NCI-H187 treated with DMSO at 0.1 percent for 48 hours (cell line): ENCODE results near the gene PKD2.

Experiments
- DNase-seq: peaks from one replicate; lab custom pipeline; 2025; lab: John Stamatoyannopoulos, UW

PKD2 gene

DNA sequence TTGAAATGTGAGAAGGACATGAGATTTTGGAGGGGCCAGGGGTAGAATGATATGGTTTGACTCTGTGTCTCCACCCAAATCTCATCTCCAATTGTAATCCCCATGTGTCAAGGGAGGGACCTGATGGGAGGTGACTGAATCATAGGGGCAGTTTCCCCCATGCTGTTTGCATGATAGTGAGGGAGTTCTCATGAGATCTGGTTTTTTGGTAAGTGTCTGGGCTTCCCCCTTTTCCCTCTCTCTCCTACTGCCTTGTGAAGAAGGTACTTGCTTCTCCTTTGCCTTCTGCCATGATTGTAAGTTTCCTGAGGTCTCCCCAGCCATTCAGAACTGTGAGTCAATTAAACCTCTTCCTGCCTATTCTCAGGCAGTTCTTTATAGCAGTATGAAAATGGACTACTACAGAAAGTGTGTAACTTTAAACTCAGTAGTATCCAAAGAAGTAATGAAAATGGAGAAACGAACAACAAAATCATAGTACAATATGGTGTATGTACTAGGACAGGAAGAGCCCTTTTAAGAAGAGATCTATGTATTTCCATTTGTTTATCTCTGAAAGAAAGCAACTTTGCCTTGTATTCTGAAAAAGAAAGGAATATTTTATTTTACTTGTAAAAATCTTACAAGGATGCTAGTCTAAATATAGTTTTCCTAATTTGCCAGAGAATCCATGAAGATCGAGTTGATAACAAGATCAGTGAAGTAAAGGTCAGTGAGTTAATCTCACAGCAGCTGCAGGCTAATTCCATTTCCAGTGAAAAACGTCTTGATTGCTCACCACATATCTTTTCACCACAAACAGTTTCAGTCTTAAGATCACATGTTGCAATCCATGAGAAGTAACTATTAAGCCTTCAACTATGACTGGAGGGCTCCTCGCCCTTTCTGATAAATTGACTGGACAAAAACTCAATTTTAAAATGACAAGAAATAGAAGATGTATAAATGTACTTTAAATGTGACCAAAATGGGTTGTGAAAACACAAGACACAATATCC is 20.5 kb downstream of the PKD2 start:
- DNase-seq, result no peak

DNA sequence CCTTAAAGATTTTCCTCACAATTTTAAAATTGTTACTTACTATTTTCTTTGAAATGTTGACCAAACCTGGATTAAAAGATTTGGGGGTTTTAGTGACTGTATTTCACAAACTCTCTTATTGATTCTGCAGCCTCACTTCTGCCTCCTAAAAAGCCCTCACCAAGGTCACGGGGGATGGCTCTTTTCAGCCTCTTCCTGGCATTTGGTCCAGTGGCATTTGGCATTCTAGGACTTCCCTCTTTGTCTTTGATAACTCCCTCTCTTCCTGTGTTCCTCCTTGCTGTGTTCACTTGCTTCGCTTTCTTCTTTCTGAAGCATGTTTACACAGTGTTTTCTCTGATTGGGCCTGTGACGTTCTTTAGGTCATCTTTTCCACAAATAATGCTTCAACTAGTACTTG is 21.5 kb downstream of the PKD2 start:
- no peak for DNase-seq

DNA sequence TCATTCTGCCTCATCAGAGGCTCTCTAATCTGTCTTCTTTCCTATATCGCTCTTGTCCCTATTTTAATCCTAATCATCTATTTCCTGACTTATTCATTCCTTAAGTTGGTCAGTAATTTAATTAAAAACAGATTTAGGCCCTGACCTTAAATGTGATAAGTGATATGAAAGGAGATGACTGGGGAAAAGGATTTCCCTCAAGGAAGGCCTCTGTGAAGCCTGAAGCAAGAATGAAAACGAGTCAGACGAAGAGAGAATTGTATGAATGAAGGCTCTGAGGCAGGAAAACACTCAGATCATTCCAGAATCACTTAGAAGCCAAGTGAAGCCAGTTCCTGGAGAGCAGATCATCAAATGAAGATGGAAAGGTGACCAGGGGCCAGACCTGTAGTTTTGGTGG is 22.1 kb downstream of the PKD2 start:
- no peak for DNase-seq

DNA sequence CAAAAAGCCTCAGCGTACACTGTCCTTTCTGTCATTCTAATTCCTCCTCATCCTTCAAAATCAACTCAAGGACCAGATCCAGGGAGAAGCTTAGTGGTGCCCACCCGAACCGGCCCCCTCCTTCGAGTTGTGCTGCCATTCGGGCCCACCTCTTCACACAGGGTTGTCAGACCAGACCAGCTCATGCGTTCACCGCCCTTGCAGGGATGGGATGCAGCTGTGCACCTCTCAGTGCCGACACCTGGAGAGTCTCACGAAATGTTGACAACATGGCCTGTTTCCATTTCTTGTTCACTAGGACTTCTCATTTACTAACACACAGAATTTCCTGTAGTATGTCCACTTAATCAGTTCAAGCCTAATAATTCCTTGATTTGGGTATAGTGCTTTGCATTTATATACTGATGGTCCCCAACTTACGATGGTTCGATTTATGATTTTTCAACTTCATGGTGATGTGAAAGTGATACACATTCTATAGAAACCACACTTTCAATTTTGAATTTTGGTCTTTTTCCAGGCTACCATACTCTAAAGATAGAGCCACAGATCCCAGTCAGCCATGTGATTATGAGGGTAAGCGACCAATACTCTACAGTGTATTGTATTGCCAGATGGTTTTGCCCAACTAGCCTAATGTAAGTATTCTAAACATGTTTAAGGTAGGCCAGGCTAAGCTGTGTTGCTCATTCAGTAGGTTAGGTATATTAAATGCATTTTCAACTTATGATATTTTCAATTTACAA is 23.3 kb downstream of the PKD2 start:
- DNase-seq, result no peak

DNA sequence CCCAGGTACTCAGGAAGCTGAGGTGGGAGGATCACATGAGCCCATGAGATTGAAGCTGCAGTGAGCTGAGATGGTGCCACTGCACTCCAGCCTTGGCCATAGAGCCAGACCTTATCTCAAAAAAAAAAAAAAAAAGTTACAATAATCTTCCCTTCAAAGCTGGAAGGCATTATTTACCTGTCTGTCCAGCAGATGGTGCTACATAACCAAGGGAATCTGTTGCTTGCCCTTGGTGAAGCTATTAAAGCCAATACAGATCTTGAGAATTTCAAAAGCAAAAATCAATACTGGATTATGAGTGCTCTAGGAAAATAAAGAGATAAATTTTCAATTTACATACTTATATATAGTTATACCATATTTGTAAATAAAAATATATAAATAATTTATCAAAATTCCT is 25.9 kb downstream of the PKD2 start:
- no peak for DNase-seq

DNA sequence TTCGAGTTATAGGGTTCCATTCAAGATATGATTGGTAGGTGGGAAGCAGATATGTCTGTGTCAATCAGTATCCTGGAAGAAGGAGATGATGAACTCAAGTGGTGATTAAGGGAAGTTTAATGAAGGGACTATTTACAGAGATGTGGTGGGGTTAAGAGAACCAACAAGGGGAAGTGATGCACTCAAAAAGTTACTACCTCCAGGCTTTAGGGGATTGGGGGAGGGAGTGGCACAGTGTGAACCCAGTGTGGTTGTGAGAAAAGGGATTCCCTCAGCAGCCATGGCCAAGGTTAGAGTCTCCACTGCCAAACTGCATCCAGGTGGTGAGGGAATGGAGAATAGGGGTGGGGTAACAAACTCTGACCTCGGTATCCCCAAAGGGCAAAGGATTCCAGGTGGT is 27.9 kb downstream of the PKD2 start:
- DNase-seq, result no peak

DNA sequence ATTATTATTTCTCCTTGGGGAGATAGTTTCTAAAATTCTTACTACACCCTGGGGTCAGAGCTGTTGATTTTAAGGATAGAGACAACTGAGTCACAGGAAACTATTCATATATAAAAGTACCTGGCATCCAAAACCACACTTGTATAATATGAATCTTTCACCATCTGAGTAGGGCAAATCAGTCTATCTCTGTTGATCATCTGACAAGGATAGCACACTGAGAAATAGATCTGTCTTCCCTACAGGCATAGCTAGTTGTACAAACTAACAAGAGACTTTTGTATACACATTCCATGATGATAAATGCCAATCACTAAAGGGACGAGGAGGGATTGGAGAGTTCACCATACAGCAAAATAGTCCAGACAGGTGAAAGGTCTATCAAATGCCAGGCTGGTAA is 30.0 kb downstream of the PKD2 start:
- DNase-seq, result no peak

DNA sequence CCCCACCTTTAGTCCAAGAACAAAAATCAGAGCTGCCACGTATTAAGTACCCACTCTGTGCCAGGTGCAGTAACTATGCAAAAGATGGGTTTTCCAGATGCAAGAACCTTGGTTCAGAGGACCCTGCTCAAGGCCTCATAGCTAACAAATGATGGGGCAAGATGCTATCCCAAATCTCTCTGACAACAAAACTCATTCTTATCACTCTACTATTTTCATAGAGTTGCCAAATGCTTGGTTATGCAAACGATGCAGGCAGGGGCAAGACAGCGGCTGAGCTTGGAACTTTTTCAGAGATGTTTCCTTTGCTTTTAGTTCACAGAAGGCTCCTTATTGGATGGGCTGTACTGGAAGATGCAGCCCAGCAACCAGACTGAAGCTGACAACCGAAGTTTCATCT is 30.5 kb downstream of the PKD2 start:
- no peak for DNase-seq

DNA sequence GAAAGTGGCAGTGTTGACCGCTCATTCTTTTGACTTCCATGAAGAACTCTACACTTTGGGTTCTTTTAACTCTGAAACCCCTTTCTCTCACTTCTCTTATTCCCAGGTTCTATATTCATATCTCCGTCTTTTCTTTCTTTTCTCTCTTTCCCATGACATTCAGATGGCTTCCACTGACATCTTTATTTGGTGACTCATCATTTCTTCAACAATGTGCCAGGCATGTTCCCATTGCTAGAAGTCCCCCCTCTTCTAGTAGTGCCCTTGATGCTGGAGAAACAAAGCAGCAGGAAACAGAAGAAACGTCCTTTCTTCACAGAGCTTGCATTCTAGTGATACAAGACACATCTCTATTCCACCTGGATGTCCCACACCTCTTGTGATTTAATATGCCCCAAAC is 33.3 kb downstream of the PKD2 start:
- no peak for DNase-seq

DNA sequence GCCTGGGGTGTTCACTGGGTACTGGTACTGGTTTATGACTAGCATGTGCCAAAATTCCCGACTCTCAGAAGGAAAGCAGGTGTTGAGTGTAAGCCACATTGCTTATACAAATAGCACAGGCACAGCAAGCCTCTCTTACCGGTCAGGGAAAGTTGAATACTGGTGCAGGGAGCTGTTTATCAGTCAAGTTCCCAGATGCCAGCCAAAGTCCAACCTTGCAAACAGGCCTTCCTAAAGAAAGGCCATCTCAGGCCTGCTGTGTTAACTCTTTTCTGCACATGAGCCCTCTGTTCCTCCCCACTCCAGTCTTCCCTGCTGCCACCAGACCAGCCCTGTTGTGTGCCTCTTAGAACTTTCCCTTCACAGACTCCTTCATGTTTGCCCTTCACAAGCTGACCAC is 34.2 kb downstream of the PKD2 start:
- DNase-seq, result no peak

DNA sequence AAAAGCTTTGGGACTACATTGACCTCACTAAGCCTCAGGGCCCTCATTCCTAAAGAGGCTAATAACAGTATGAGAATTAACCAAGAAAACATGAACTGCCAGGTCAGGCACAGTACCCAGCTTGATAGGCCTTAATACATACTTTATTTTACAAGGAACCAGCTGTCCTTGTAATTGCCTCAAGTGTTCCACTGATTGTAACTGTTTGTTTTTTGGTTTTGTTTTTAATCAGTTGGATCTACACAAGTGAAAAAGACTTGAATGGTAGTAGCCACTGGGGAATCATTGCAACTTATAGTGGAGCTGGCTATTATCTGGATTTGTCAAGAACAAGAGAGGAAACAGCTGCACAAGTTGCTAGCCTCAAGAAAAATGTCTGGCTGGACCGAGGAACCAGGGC is 35.6 kb downstream of the PKD2 start:
- DNase-seq, result no peak

DNA sequence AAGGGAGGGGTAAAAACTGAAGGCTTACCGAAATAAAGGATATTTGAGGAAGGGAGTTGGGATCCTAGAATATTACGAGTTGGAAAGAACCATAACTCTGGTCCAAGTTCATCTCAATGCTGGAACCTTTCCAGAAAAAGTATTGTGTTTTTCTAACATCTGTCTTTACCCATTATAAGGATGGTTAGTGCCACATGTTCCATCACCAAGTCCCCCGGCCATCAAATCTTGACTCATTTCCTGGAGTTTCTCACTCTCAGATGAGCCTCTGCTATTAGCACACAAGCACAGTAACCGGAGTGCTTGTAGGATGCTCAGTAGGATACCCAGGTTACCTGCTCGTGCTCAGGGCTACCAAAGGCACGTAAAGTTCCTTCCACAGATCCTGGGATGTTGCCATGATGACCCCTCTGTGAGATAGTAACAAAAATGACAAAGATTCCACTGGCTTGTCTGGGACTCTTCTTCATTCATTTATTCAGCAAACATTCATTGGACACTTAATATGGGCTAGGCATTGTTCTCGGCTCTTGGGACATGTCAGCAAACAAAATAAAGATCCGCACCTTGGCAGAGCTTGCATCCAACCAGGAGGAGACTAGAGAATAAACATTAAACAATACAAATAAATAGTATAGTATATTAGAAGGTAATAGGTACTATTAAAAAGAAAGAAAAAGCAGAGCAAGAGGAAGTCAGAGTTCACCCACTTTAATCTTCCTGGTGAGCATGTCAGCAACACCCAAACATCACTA is 36.3 kb downstream of the PKD2 start:
- DNase-seq, result no peak

DNA sequence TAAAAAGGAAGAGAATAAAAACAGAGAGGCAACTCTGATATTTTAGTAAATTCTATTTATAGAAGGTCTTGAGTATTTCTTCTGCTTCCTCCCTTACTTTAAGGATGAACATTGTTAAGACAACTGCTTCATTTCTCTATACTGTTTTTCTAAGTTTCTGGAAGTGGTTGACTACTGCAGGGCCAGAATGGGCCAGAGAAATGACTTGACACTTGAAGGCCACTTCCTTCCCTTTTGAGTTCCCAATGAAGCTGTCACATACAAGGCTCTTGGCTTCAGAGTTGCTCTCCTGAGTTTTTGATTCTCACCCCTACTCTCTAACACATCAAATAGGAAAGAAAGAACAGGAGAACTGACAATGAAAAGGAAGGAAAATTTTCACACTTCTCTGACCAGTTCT is 37.6 kb downstream of the PKD2 start:
- DNase-seq, result no peak

DNA sequence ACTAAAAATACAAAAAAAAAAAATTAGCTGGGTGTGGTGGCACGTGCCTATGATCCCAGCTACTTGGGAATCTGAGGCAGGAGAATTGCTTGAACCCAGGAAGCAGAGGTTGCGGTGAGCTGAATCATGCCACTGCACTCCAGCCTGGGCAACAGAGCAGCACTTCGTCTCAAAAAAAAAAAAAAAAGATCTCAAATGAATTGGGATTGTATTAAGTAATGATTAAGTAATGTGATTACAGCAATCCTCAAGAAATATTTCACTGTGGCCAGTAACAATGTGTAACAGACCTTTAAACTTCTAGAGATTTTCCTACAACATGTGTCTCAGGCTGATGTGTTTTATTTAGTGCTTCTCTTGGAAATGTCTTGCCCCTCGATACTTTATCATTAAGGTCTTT is 46.8 kb downstream of the PKD2 start:
- DNase-seq, result no peak

DNA sequence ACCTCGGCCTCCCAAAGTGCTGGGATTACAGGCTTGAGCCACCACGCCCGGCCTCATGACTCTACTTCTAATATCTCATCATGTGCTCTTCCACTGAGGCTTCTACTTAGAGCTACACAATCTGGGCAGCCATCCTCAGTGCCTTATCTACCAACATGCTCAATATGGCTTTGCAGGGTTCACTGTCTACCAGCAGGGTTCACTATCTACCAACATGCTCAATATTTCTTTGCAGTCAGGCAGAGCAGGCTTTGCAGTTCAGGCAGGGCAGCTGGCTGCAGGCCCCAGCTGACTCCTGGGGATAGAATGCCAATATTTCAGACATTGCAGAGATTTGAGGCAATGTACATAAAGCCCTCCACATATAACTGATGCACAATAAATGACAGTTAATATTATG is 47.5 kb downstream of the PKD2 start:
- no peak for DNase-seq

DNA sequence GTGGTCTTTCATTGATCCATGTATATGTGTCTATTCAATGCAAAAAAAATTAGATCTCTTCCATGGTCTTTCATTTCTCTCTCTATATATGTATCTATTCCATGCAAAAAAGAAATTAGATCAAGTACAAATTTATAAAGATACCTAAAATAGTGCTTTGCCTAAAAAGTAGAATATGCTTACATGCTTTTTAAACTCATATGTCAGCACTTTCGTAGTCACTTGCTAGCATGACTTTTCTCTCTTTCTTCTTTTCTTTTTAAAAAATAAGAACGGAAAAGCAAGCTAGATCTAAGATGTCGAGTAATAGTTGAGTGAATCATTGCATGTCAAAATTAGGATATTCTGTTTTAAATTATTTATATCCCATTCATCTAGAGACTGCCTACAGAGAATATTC is 50.9 kb downstream of the PKD2 start:
- DNase-seq, result no peak

DNA sequence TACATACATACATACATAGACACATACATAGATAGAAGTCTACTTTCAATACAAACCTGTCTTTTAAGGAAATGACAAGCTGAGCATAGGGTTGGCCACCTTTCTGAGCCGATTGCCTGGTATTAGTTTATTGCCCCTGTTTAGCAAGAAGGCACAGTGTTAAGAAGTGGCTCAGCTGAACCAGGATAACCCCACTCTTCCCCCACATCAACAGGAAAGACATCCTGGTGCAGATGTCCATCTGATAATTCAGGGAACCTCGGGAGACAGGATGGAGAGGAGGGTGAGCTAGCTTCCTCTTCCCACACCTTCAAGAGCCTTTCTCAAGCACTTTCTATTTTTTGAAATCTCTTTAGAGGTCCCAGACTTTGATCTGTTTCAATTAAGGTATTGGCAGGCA is 52.3 kb downstream of the PKD2 start:
- no peak for DNase-seq

DNA sequence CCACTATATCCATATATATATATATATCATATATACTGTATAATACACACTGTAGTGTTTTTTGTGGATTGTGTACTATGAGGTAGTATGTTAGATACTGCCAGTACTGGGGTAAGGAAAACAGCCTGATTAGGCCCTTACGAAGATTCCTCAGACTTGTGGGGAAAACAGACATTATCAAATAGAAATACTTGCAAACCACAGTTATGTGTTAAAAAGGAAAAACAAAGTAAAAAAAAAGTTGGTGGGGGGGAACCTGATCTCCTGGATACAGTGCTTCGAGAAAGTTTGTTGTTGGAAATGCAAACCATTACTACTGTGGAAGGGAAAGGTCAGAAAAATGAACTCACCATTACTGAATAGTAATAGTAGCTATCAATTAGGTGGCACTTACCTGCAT is 53.0 kb downstream of the PKD2 start:
- no peak for DNase-seq

DNA sequence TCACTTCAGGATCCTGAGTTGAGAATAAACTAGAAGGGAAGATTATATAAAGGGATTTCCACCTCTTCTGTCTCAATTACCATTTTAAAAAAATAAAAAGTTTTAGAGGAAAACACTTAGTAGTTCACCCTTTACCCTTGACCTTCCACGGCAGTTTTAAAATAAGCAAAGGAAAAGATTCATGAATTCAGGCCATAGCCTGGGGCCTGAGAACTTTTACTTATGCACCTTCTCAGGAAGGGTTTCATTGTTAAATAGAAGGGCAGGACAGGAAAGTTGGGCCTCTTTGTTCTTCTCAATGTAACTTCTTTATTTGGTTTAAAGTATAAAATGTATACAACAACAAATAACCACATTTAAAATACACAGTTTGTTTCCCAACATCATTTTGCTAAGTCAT is 54.9 kb downstream of the PKD2 start:
- DNase-seq, result no peak

DNA sequence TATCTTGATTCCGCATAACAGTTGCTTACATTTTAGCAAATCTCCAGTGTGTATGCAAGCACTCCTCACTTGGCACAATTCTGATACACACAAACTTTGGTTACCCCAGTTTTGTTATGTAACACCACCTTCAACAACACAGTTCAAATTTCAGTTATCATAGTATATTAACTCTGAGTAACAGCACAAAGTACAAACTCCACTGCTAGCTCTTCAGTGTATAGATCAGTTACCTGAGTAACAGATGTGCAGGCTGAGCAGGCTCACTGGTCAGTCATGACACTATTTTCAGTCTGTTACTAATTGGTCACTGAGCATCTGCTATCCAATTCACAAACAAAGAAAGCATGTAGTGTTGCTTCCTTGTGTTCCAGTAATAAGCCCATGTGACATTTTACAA is 55.4 kb downstream of the PKD2 start:
- no peak for DNase-seq

DNA sequence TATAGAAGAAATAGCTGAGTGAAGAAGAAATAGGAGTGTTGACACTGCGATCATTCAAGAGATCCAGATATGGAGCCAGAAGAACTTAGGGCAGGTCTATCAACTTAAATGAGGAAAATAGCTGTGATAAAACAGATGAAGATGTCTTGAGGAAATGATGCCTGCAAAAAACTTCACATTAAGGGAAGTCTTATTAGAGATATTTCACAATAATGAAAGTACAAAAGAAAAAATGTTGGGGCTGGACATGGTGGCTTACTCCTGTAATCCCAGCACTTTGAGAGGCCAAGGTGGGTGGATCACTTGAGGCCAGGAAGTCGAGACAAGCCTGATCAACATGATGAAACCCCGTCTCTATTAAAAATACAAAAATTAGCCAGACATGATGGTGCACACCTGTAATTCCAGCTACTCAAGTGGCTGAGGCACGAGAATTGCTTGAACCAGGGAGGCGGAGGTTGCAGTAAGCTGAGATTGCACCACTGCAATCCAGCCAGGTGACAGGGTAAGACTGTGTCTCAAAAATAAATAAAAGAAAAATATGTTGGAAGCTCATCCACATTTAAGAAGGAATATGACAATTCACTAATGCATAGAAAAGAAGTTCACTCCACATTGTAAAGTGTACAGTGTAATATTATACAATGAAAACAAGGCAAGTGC is 56.3 kb downstream of the PKD2 start:
- no peak for DNase-seq

DNA sequence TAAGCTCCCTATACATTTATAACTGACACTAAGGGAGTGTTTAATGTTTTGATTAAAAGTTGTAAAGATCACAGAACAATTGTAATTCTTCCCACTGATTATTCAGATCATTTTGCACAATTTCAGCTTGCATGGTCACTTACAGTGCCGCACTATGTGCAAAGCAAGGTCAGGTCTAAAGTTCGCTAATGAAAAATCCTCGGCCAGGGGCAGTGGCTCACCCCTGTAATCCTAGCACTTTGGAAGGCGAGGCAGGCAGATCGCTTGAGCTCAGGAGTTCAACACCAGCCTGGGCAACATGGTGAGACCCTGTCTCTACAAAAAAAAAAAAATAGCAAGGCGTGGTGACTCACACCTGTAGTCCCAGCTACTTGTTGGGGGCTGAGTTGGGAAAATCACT is 57.0 kb downstream of the PKD2 start:
- no peak for DNase-seq
